Stimulated activated CD4-positive, alpha-beta T cell treated with anti-CD3 and anti-CD28 coated beads, Interleukin-4, amount 100 ng/mL, for 24 hours (primary cell): ENCODE results near the gene PRKAR1A.
"Not testable (repeated sequence)": the region's sequence is repeated elsewhere in the genome, so short reads cannot be mapped to it uniquely, and the experiment has no call there.

ENCODE experiments used
- DNase-seq: peaks from one replicate; pipeline ENCODE4 v3.0.0-alpha.2; 2020

Gene PRKAR1A

GRCh38 chr17:68581863-68582645, 69.8 kb downstream of the PRKAR1A start:
- no peak for DNase-seq

- not testable (repeated sequence) for DNase-seq
These were observed 70.6 kb downstream of the PRKAR1A start for GRCh38 chr17:68582867-68583266.

- DNase-seq = no peak
These were observed 72.5 kb downstream of the PRKAR1A start for GRCh38 chr17:68584581-68585303.

GRCh38 chr17:68585643-68586042, 73.4 kb downstream of the PRKAR1A start:
- DNase-seq = no peak

- DNase-seq = no peak
These were observed 74.8 kb downstream of the PRKAR1A start for GRCh38 chr17:68587026-68587425.

GRCh38 chr17:68587847-68588246, 75.6 kb downstream of the PRKAR1A start:
- DNase-seq = no peak

GRCh38 chr17:68588362-68588761, 76.1 kb downstream of the PRKAR1A start:
- DNase-seq = no peak

GRCh38 chr17:68589086-68589485, 76.9 kb downstream of the PRKAR1A start:
- DNase-seq = no peak

- no peak for DNase-seq
These were observed 79.4 kb downstream of the PRKAR1A start for GRCh38 chr17:68591583-68591982.

GRCh38 chr17:68592009-68592408, 79.8 kb downstream of the PRKAR1A start:
- no peak for DNase-seq

GRCh38 chr17:68592682-68593641, 80.7 kb downstream of the PRKAR1A start:
- DNase-seq = no peak

GRCh38 chr17:68594552-68594951, 82.3 kb downstream of the PRKAR1A start:
- DNase-seq = no peak

GRCh38 chr17:68595496-68595895, 83.3 kb downstream of the PRKAR1A start:
- no peak for DNase-seq

GRCh38 chr17:68595986-68596385, 83.8 kb downstream of the PRKAR1A start:
- DNase-seq = no peak

- no peak for DNase-seq
These were observed 84.2 kb downstream of the PRKAR1A start for GRCh38 chr17:68596411-68596945.

GRCh38 chr17:68598074-68598473, 85.8 kb downstream of the PRKAR1A start:
- no peak for DNase-seq

GRCh38 chr17:68598545-68598961, 86.3 kb downstream of the PRKAR1A start:
- DNase-seq = no peak

- DNase-seq = no peak
These were observed 86.9 kb downstream of the PRKAR1A start for GRCh38 chr17:68599091-68599490.

- DNase-seq = no peak
These were observed 87.4 kb downstream of the PRKAR1A start for GRCh38 chr17:68599552-68600066.

- DNase-seq = no peak
These were observed 88.1 kb downstream of the PRKAR1A start for GRCh38 chr17:68600067-68600930.
